HepG2 (cell line): Measurements from ENCODE around the gene C14orf93. TPM values are rescaled to one million over a fixed set of nuclear protein-coding genes. Genes with fewer than 3 reads are reported as not detected.

Experiments
- ATF7 ChIP-seq, 2 experiments: fragments of 450-650 bp in 1 of 2; sonication (generic) in 1 of 2; formaldehyde crosslinking in 1 of 2; IDR thresholded peaks; 2 replicates each; pipeline versions ENCODE4 v1.4.0 to v1.6.1; 2016 to 2020; ENCODE audit warnings: antibody characterized with exemption in 1 of 2, mild to moderate bottlenecking in 1 of 2, missing genetic modification reagents in 1 of 2
- CREBL2 ChIP-seq: sonication (generic); formaldehyde crosslinking; IDR thresholded peaks from 2 replicates; pipeline ENCODE4 v1.8.1; 2023; ENCODE audit warnings: missing genetic modification reagents, mild to moderate bottlenecking, borderline replicate concordance
- DMTF1 ChIP-seq: sonication (generic); formaldehyde crosslinking; IDR thresholded peaks from 2 replicates; pipeline ENCODE4 v1.4.0; 2020; ENCODE audit warnings: mild to moderate bottlenecking, missing genetic modification reagents
- FIP1L1 ChIP-seq: fragments of 200-400 bp; formaldehyde crosslinking; IDR thresholded peaks from 2 replicates; pipeline ENCODE4 v1.6.1; 2018; ENCODE audit warnings: low read depth, mild to moderate bottlenecking, low read length, moderate library complexity, borderline replicate concordance; ENCODE audit not compliant: insufficient read depth
- HNRNPH1 ChIP-seq: fragments of 200-400 bp; formaldehyde crosslinking; optimal IDR thresholded peaks from 2 replicates; pipeline ENCODE3; 2017; ENCODE audit warnings: mild to moderate bottlenecking, low read depth, low read length
- MTA3 ChIP-seq: sonication (generic); formaldehyde crosslinking; IDR thresholded peaks from 2 replicates; pipeline ENCODE4 v1.4.0; 2020; ENCODE audit warnings: missing genetic modification reagents
- SETDB1 ChIP-seq: sonication (generic); formaldehyde crosslinking; IDR thresholded peaks from 2 replicates; pipeline ENCODE4 v1.5.1; 2020; ENCODE audit warnings: missing genetic modification reagents, mild to moderate bottlenecking, borderline replicate concordance
- TIGD3 ChIP-seq: sonication (generic); formaldehyde crosslinking; IDR thresholded peaks from 2 replicates; pipeline ENCODE4 v1.5.1; 2020; ENCODE audit warnings: mild to moderate bottlenecking, missing genetic modification reagents, borderline replicate concordance
- ZBTB7B ChIP-seq: sonication (generic); formaldehyde crosslinking; IDR thresholded peaks from 2 replicates; pipeline ENCODE4 v1.4.0; 2020; ENCODE audit warnings: missing genetic modification reagents
- ZFP91 ChIP-seq: sonication (generic); formaldehyde crosslinking; IDR thresholded peaks from 2 replicates; pipeline ENCODE4 v1.9.0; 2022; ENCODE audit warnings: missing genetic modification reagents, mild to moderate bottlenecking, borderline replicate concordance
- ZHX1 ChIP-seq: sonication (generic); formaldehyde crosslinking; IDR thresholded peaks from 2 replicates; pipeline ENCODE4 v1.8.1; 2022; ENCODE audit warnings: low read depth, mild to moderate bottlenecking, missing genetic modification reagents
- ZMYM3 ChIP-seq: sonication (generic); formaldehyde crosslinking; IDR thresholded peaks from 2 replicates; pipeline ENCODE4 v1.5.1; 2020; ENCODE audit warnings: mild to moderate bottlenecking, missing genetic modification reagents
- ZNF234 ChIP-seq: sonication (generic); formaldehyde crosslinking; conservative IDR thresholded peaks from 2 replicates; pipeline ENCODE4 v1.5.1; 2020; ENCODE audit warnings: mild to moderate bottlenecking, missing genetic modification reagents
- polyA plus RNA-seq, 8 experiments: library from polyadenylated mRNA; depleted of rRNA in 3 of 8; stranded (reverse) in 7 of 8; unstranded in 1 of 8; fragments of >200 nt; fragmentation: Illumina TruSeq in 4 of 8; extraction: Trizol in 4 of 8; gene quantifications; 2 replicates each; pipeline versions ENCODE4 v1.2.1 to v1.2.3, GENCODE V29; 2011 to 2016; ENCODE audit warnings: low read depth in 4 of 8, missing spikeins in 1 of 8, mixed read lengths in 1 of 8; ENCODE audit not compliant: insufficient read depth in 1 of 8
- total RNA-seq, 5 experiments: library from RNA; depleted of rRNA; stranded (reverse); fragments of >200 nt; fragmentation: Illumina TruSeq; extraction: Trizol; gene quantifications; 2 replicates each; pipeline ENCODE4 v1.2.3, GENCODE V29; 2016; ENCODE audit warnings: low read depth in 1 of 5

The C14orf93 gene
- total and polyA plus RNA-seq, 2 of the 13 experiments (the other 11 are each of a cell fraction or from before 2014, with no cell fraction given), result 11.4 to 22.5 TPM

GRCh38 chr14:23057757-23058653, 48.1 kb upstream of the C14orf93 start (continued):
- TF ChIP-seq ZHX1 (CRISPR knock-in tag) (peak; percentile 91), ATF7 (IDR thresholded peaks at IDR 0.05) (no peak), ATF7 (CRISPR knock-in tag; IDR thresholded peaks at IDR 0.05) (peak; percentile 20; the same call in 1 of the 2 replicates), ZNF234 (0 out of 2 replicates have a peak, but pooled peaks have one; percentile 72), SETDB1 (CRISPR knock-in tag) (no peak), ZMYM3 (peak; percentile 71), DMTF1 (CRISPR knock-in tag) (no peak), ZFP91 (CRISPR knock-in tag) (peak; percentile 89), ZBTB7B (CRISPR knock-in tag) (no peak; the same call in 1 of the 2 replicates), CREBL2 (CRISPR knock-in tag) (no peak; the same call in 1 of the 2 replicates), FIP1L1 (peak; percentile 99), HNRNPH1 (peak; percentile 76), MTA3 (CRISPR knock-in tag) (no peak), TIGD3 (CRISPR knock-in tag) (no peak; the same call in 1 of the 2 replicates)
